GM12874 (cell line): ENCODE results near the gene DTNB.

Experiments used
- TF ChIP-seq, protein P1 (sequence below): IDR thresholded peaks from 2 replicates; pipeline ENCODE4 v1.5.1; 2011; ENCODE audit warnings: low read depth, mild to moderate bottlenecking, control low read depth, low read length, moderate library complexity; ENCODE audit not compliant: insufficient read depth

DTNB gene

DNA sequence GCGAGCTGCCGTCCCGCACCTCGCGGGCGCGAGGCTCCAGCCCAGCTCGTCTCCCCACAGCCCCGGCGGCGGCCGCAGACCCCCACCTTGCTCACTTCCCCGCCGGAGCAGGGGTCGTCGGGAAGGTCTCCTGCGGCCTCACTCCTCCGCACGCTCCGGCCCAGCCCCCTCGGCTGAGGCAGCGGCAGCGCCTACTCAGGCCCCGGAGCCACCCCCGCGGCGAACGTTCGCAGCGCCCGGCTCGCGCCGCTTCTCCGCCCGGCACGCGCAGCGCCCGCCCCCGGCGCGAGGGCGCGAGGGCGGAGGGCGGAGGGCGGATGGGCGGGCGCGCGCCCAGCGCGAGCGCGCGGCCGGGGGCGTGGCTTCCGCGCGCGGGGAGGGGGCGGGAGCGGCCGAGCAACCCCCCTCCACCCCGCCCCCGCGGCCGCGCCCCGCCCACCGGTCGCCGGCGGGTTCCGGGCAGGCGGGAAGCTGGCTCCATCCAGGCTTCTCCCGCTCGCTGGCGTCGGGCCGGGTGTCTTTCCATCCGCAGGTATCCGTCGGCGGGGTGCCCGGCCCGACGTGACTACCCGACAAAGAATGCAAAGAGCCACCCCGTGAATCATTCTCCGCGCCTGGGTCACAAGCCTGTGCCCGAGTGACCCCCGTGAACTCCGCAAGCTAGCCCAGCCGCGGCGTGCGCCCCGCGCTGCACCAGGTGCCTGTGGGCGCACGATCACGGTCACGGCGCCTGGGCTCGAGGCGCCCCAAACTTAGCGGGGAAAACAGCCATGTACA is at the start of gene DTNB:
DTNB (minus strand) TSS at position 278 of the 777 bp plus-strand sequence. CDS start 20,917 bp downstream, outside the sequence.
- TF ChIP-seq, protein P1, sequence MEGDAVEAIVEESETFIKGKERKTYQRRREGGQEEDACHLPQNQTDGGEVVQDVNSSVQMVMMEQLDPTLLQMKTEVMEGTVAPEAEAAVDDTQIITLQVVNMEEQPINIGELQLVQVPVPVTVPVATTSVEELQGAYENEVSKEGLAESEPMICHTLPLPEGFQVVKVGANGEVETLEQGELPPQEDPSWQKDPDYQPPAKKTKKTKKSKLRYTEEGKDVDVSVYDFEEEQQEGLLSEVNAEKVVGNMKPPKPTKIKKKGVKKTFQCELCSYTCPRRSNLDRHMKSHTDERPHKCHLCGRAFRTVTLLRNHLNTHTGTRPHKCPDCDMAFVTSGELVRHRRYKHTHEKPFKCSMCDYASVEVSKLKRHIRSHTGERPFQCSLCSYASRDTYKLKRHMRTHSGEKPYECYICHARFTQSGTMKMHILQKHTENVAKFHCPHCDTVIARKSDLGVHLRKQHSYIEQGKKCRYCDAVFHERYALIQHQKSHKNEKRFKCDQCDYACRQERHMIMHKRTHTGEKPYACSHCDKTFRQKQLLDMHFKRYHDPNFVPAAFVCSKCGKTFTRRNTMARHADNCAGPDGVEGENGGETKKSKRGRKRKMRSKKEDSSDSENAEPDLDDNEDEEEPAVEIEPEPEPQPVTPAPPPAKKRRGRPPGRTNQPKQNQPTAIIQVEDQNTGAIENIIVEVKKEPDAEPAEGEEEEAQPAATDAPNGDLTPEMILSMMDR = no peak

- TF ChIP-seq, protein P1 = no peak
These were observed 48.8 kb upstream of the DTNB start for GRCh38 chr2:25722224-25722623.

- TF ChIP-seq, protein P1 = no peak
These were observed 47.2 kb upstream of the DTNB start for GRCh38 chr2:25720575-25720974.

DNA sequence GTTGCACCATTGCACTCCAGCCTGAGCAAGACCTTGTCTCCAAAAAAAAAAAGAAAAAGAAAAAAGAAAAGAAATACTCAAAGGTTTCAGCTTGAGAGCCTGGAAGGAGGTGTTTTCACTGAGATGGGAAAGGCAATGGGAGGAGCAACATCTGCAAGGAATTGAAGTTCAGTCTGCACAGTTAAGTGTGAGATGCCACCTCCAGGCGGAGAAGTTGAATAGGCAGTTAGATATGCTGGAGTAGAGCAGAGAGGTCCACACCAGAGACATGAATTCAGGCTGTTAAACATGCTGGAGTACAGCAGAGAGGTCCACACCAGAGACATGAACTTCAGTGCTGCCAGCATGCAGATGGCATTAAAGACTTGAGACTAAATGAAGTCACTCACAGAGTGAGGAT is 41.4 kb upstream of the DTNB start:
- TF ChIP-seq, protein P1 = no peak

- TF ChIP-seq, protein P1 = no peak
These were observed 39.1 kb upstream of the DTNB start for GRCh38 chr2:25712455-25712854.

GRCh38 chr2:25711675-25712354 is 38.4 kb upstream of the DTNB start:
- TF ChIP-seq, protein P1 = no peak

GRCh38 chr2:25710750-25711149 is 37.4 kb upstream of the DTNB start:
- TF ChIP-seq, protein P1 = no peak
